HL-60 (cell line): ENCODE results near the gene VOPP1.

Experiments
- DNase-seq, 2 experiments: peaks; one replicate each; pipeline ENCODE4 v3.0.0-alpha.2; 2010 to 2020; ENCODE audit warnings: low read depth in 1 of 2, low spot score in 1 of 2
- H3K27ac ChIP-seq: fragments of 250-450 bp; sonication (Bioruptor Pico); replicated peaks from 2 replicates; pipeline ENCODE4 v1.5.1; 2020; ENCODE audit warnings: mild to moderate bottlenecking, moderate library complexity
- H3K27me3 ChIP-seq: fragments of 250-450 bp; sonication (Bioruptor Pico); 2 replicates; pipeline ENCODE4 v1.5.1; 2021; ENCODE audit warnings: mild to moderate bottlenecking, moderate library complexity; ENCODE audit not compliant: insufficient read depth, poor library complexity, severe bottlenecking
- H3K4me3 ChIP-seq: replicated peaks from 2 replicates; pipeline ENCODE4 v1.5.1; 2011; ENCODE audit warnings: mild to moderate bottlenecking, control low read depth, low read length; ENCODE audit not compliant: insufficient read depth
- GABPA ChIP-seq: IDR thresholded peaks from 2 replicates; pipeline ENCODE4 v1.6.1; 2012; ENCODE audit warnings: low read depth
- POLR2AphosphoS5 ChIP-seq: IDR thresholded peaks from 2 replicates; pipeline ENCODE4 v1.6.1; 2012; ENCODE audit warnings: low read depth
- SPI1 ChIP-seq: IDR thresholded peaks from 2 replicates; pipeline ENCODE4 v1.6.1; 2012; ENCODE audit warnings: low read depth, mild to moderate bottlenecking, borderline replicate concordance
- TF ChIP-seq, protein P1 (sequence below): IDR thresholded peaks from one replicate; pipeline ENCODE4 v1.5.1; 2011; ENCODE audit warnings: low read length, control low read depth, inconsistent platforms; ENCODE audit not compliant: insufficient read depth
- TF ChIP-seq, protein P2 (sequence below): IDR thresholded peaks from 2 replicates; pipeline ENCODE4 v1.6.1; 2012; ENCODE audit warnings: low read depth; ENCODE audit not compliant: insufficient replicate concordance

Gene VOPP1

DNA sequence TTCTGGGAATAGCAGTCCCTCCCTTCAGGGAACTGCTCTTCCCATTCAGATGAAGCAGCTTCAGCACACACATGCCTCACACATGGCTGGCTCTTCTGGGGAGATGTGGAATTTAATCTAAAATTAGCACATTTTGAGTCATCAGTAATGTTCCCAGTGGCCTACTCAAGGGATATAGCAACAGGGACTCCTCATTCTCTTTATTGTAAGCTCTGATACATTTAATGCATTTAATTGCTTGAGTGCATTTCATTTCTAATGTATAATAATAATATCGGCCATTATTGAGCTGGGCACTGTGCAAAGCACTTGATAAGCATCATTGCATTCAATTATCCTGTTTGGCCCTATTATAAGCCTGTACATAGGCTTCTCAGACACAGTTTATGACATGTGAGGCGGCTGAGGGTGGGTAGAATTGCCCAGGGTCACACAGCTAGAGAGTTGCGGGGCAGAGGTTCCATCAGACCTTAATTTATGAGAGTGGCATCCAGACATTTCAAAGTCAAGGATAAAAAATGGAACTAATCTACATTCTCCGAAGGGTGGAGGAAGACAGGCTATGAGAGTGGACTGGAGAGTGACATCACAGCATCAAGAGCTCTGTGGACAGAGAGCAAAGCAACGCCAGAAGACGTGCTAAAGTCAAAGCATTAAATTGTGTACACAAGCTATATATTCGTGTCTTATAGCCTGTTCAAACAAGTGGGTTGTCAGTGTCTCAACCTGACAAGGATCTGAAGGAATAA is 130.4 kb downstream of the VOPP1 start:
- TF ChIP-seq, protein P1, sequence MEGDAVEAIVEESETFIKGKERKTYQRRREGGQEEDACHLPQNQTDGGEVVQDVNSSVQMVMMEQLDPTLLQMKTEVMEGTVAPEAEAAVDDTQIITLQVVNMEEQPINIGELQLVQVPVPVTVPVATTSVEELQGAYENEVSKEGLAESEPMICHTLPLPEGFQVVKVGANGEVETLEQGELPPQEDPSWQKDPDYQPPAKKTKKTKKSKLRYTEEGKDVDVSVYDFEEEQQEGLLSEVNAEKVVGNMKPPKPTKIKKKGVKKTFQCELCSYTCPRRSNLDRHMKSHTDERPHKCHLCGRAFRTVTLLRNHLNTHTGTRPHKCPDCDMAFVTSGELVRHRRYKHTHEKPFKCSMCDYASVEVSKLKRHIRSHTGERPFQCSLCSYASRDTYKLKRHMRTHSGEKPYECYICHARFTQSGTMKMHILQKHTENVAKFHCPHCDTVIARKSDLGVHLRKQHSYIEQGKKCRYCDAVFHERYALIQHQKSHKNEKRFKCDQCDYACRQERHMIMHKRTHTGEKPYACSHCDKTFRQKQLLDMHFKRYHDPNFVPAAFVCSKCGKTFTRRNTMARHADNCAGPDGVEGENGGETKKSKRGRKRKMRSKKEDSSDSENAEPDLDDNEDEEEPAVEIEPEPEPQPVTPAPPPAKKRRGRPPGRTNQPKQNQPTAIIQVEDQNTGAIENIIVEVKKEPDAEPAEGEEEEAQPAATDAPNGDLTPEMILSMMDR = no peak
- TF ChIP-seq GABPA (no peak), POLR2AphosphoS5 (no peak), SPI1 (no peak)
- TF ChIP-seq, protein P2, sequence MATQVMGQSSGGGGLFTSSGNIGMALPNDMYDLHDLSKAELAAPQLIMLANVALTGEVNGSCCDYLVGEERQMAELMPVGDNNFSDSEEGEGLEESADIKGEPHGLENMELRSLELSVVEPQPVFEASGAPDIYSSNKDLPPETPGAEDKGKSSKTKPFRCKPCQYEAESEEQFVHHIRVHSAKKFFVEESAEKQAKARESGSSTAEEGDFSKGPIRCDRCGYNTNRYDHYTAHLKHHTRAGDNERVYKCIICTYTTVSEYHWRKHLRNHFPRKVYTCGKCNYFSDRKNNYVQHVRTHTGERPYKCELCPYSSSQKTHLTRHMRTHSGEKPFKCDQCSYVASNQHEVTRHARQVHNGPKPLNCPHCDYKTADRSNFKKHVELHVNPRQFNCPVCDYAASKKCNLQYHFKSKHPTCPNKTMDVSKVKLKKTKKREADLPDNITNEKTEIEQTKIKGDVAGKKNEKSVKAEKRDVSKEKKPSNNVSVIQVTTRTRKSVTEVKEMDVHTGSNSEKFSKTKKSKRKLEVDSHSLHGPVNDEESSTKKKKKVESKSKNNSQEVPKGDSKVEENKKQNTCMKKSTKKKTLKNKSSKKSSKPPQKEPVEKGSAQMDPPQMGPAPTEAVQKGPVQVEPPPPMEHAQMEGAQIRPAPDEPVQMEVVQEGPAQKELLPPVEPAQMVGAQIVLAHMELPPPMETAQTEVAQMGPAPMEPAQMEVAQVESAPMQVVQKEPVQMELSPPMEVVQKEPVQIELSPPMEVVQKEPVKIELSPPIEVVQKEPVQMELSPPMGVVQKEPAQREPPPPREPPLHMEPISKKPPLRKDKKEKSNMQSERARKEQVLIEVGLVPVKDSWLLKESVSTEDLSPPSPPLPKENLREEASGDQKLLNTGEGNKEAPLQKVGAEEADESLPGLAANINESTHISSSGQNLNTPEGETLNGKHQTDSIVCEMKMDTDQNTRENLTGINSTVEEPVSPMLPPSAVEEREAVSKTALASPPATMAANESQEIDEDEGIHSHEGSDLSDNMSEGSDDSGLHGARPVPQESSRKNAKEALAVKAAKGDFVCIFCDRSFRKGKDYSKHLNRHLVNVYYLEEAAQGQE = no peak
- no peaks in the 10 kb centered on the region for H3K27me3 ChIP-seq
- DNase-seq = no peak
- no peak overlapping the region for H3K27ac ChIP-seq
- no peak overlapping the region for H3K4me3 ChIP-seq

DNA sequence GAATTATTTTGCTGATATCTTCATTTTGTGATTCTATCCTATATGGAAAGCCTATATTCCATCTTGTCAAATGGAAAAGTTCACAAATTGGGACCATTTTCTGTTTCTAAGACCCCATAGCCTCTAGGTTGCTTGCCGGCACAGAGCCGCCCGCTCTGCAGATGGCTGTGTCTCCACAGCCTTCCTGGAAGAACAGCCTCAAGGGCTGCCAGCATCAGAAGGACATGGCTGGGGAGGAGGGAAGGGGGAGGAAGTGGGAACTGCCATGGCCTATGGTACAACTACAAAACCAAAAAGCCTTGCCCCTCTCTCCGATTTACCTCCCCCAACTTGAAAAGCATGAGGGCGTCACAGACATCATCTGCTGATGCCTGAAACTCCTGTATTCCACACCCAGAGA is 131.3 kb downstream of the VOPP1 start:
- no peak overlapping the region for H3K27ac ChIP-seq
- DNase-seq = no peak
- no peaks in the 10 kb centered on the region for H3K27me3 ChIP-seq
- TF ChIP-seq POLR2AphosphoS5 (no peak), GABPA (no peak), SPI1 (no peak)
- TF ChIP-seq, protein P2 = no peak
- TF ChIP-seq, protein P1 = no peak
- no peak overlapping the region for H3K4me3 ChIP-seq

DNA sequence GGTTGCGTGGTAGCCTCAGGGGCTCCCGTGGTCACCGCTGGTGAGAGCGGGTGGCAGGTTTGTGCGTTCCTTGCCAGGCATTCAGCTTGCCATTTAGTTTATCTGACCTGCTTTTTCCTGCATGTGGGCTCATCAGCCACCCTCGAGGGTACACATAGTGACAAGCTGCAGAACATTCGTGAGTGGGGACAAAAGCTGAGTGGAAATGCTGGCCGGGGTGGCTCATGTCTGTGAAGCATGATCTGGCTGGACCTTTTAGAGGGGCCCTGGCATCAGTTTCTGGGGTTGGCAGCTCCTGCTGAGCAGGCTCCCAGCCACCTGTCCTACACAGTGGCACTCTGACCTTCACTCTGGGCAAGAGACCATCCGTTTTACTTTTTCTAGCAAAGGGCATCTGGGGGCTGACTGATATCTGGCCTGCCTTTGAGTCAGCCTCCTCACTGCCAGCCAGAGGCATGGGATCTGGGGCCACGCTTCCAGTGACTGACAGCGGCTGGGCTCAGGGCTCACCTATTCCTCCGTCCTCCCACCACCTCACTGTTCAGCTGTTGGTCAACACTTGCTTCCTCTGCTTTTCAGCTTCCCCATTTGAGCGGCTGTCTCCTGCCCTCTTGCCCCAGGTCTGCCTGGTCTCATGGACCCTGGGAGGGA is 132.1 kb downstream of the VOPP1 start:
- no peak overlapping the region for H3K27ac ChIP-seq
- TF ChIP-seq GABPA (no peak), SPI1 (no peak), POLR2AphosphoS5 (no peak)
- TF ChIP-seq, protein P2 = no peak
- TF ChIP-seq, protein P1 = no peak
- no peaks in the 10 kb centered on the region for H3K27me3 ChIP-seq
- no peak overlapping the region for H3K4me3 ChIP-seq
- DNase-seq = peak in 1 of 2 experiments; percentile 55
